Psoas muscle (tissue), 8 donors: ENCODE measurements around the gene GSTA5. TPM values are rescaled to one million over a fixed set of nuclear protein-coding genes. Genes with fewer than 3 reads are reported as not detected.
"Not testable (repeated sequence)": the region's sequence is repeated elsewhere in the genome, so short reads cannot be mapped to it uniquely, and the experiment has no call there.

Source experiments
- ATAC-seq, 4 donors: fragments of 200-7000 bp; cut with Tn5 transposase; one replicate each; pipeline ENCODE4 v1.9.1; 2020; ENCODE audit warnings: moderate library complexity in 3 of 4, mild to moderate bottlenecking in 2 of 4
- DNase-seq, 2 donors: peaks; one replicate each; pipeline ENCODE4 v3.0.0-alpha.2; 2020
- H3K27ac ChIP-seq: fragments of 200-600 bp; one replicate; pipeline ENCODE4 v1.8.0; 2022
- H3K27me3 ChIP-seq, 3 donors: fragments of 200-600 bp in 1 of 3; one replicate each; pipeline versions ENCODE4 v1.6.1 to v1.8.0; 2013 to 2022; ENCODE audit warnings: low read length in 2 of 3, mild to moderate bottlenecking in 2 of 3, moderate library complexity in 1 of 3; ENCODE audit not compliant: insufficient read depth in 3 of 3
- H3K36me3 ChIP-seq, 2 donors: fragments of 200-600 bp in 1 of 2; one replicate each; pipeline versions ENCODE4 v1.6.1 to v1.8.0; 2013 to 2022; ENCODE audit warnings: low read depth in 1 of 2, mild to moderate bottlenecking in 1 of 2, moderate library complexity in 1 of 2; ENCODE audit not compliant: insufficient read depth in 1 of 2
- H3K4me1 ChIP-seq: fragments of 200-600 bp; one replicate; pipeline ENCODE4 v1.8.0; 2022
- H3K4me3 ChIP-seq: fragments of 200-600 bp; one replicate; pipeline ENCODE4 v1.8.0; 2022; ENCODE audit warnings: mild to moderate bottlenecking
- H3K9me3 ChIP-seq: fragments of 200-600 bp; one replicate; pipeline ENCODE4 v1.8.0; 2022
- CTCF ChIP-seq: fragments of 200-600 bp; IDR thresholded peaks from one replicate; pipeline ENCODE4 v1.8.0; 2022; ENCODE audit warnings: antibody characterized with exemption
- WGBS, 3 donors: extraction: QIAGEN DNeasy Blood & Tissue Kit; methylation state at CpG; one replicate each; pipeline versions ENCODE4 v1.1.6 to v1.1.7; 2013; 5-methylcytosine and 5-hydroxymethylcytosine counted together
- intact Hi-C, 2 donors: fragments of 100-400 bp; cut with DNase I; formaldehyde crosslinking; loops; one replicate each; pipeline versions ENCODE4 v1.11.0 to v1.14.2; 2022
- polyA plus RNA-seq, 3 donors: library from polyadenylated mRNA; stranded (reverse); fragments of 200-250 nt; gene quantifications; one replicate each; pipeline ENCODE4 v1.2.3, GENCODE V29; 2013
- total RNA-seq, 4 donors: library from RNA; stranded (reverse); fragmentation: NEBNext Ultra II Directional in 2 of 4; extraction: Animal tissue kit (Norgen Biotek cat#: 25700) in 2 of 4; gene quantifications; one replicate each; pipeline versions ENCODE4 v1.2.1 to v1.2.4, GENCODE V29; 2021 to 2023
- donor health status: healthy with polysubstance abuse.
- donor health status: DM: no; HTN: no; CAD: no; lungs with moderate emphysema.
- donor health status: Bipolar disorder and iron deficiency.
- donor health status: healthy.
- donor health status: DM: yes; HTN: yes; CAD: no.
- donor health status: DM: no; HTN: no; CAD: no.
- donor health status: DM: no; HTN: no; CAD: no.
- donor health status: DM: yes; HTN: yes; CAD: no.

The GSTA5 gene
- total and polyA plus RNA-seq, 7 donors = not detected

- H3K4me1 ChIP-seq = no peaks in the 10 kb centered on the region
- DNase-seq (no peak), ATAC-seq (no peak)
- 51 to 57% (median 52%) methylated on average over 4 of the region's 4 CpGs for WGBS, 3 donors
- H3K36me3 ChIP-seq = no peaks in the 10 kb centered on the region
- intact Hi-C loops = no loop called here
- H3K27me3 ChIP-seq = no peaks in the 10 kb centered on the region
- TF ChIP-seq CTCF = no peak
- H3K27ac ChIP-seq = no peak overlapping the region
- H3K9me3 ChIP-seq = no peaks in the 10 kb centered on the region
- H3K4me3 ChIP-seq = no peak overlapping the region
Observed at GRCh38 chr6:52872031-52872430, 31.4 kb upstream of the GSTA5 start.

GRCh38 chr6:52871621-52872020 lies 31.0 kb upstream of the GSTA5 start:
- no peaks in the 10 kb centered on the region for H3K9me3 ChIP-seq
- H3K4me3 ChIP-seq = no peak overlapping the region
- ATAC-seq (no peak), DNase-seq (no peak)
- H3K4me1 ChIP-seq = no peaks in the 10 kb centered on the region
- no peak overlapping the region for H3K27ac ChIP-seq
- WGBS, 3 donors = 61 to 63% (median 62%) methylated on average over 3 of the region's 3 CpGs
- intact Hi-C loops = no loop called here
- no peaks in the 10 kb centered on the region for H3K36me3 ChIP-seq
- no peak for TF ChIP-seq CTCF
- H3K27me3 ChIP-seq = no peaks in the 10 kb centered on the region

- H3K4me3 ChIP-seq, H3K27ac ChIP-seq, DNase-seq, H3K36me3 ChIP-seq, ATAC-seq, intact Hi-C loops, H3K9me3 ChIP-seq, H3K27me3 ChIP-seq, H3K4me1 ChIP-seq: not testable (repeated sequence)
- 51 to 60% (median 58%) methylated on average over 3 of the region's 3 CpGs for WGBS, 3 donors
Observed at GRCh38 chr6:52870335-52871091, 29.9 kb upstream of the GSTA5 start.

GRCh38 chr6:52868899-52869298 lies 28.3 kb upstream of the GSTA5 start:
- H3K9me3 ChIP-seq, H3K27me3 ChIP-seq, intact Hi-C loops, H3K36me3 ChIP-seq, H3K4me1 ChIP-seq, ATAC-seq, H3K27ac ChIP-seq, H3K4me3 ChIP-seq, DNase-seq: not testable (repeated sequence)
- WGBS, 3 donors = 57 to 64% (median 63%) methylated on average over 5 of the region's 5 CpGs

- ATAC-seq (no peak), DNase-seq (no peak)
- Histone ChIP-seq H3K4me1 (no peaks in the 10 kb centered on the region), H3K27ac (no peak overlapping the region), H3K9me3 (no peaks in the 10 kb centered on the region), H3K4me3 (no peak overlapping the region), H3K36me3 (no peaks in the 10 kb centered on the region), H3K27me3 (no peaks in the 10 kb centered on the region)
- intact Hi-C loops = no loop called here
- no peak for TF ChIP-seq CTCF
- 91 to 97% (median 95%) methylated on average over 1 of the region's 1 CpG for WGBS, 3 donors
Observed at GRCh38 chr6:52868240-52868639, 27.6 kb upstream of the GSTA5 start.

- ATAC-seq, intact Hi-C loops, H3K4me1 ChIP-seq, H3K4me3 ChIP-seq, H3K27me3 ChIP-seq, H3K9me3 ChIP-seq, DNase-seq, H3K36me3 ChIP-seq, H3K27ac ChIP-seq: not testable (repeated sequence)
- 85 to 88% (median 88%) methylated on average over 7 of the region's 7 CpGs for WGBS, 3 donors
Observed at GRCh38 chr6:52861151-52861550, 20.5 kb upstream of the GSTA5 start.
